OCI-LY7 (cell line): ENCODE measurements around the gene STAMBPL1. TPM values are rescaled to one million over a fixed set of nuclear protein-coding genes. Genes with fewer than 3 reads are reported as not detected.

Source experiments
- BruUV-seq: library from RNA; stranded (reverse); fragments of 400-500 nt; replicated peaks from 2 replicates; lab custom pipeline; 2021; lab: Mats Ljungman, UMichigan
- CTCF ChIA-PET: fragments of 300-600 bp; sonication (Branson Sonifier 250); formaldehyde crosslinking; loops from one replicate; lab custom pipeline; 2022; ENCODE audit warnings: antibody characterized with exemption; ENCODE audit not compliant: unreplicated experiment; lab: Charles Lee
- POLR2A ChIA-PET: fragments of 300-600 bp; sonication (Branson Sonifier 250); formaldehyde crosslinking; loops from one replicate; lab custom pipeline; 2022; ENCODE audit warnings: antibody characterized with exemption; lab: Charles Lee
- DNase-seq: peaks from one replicate; pipeline ENCODE4 v3.0.0-alpha.2; 2015; ENCODE audit warnings: low spot score
- H2AFZ ChIP-seq: fragments of 200-600 bp; sonication (generic), shearing (Covaris generic); 2 replicates; pipeline ENCODE4 v1.6.1; 2014; ENCODE audit warnings: mild to moderate bottlenecking, antibody characterized with exemption, low read length, moderate library complexity
- H3K27ac ChIP-seq: fragments of 200-600 bp; sonication (generic); 2 replicates; pipeline ENCODE4 v1.5.1; 2014; ENCODE audit warnings: mixed run types, low read depth, mild to moderate bottlenecking, moderate library complexity, low read length, inconsistent platforms; ENCODE audit not compliant: poor library complexity, severe bottlenecking
- H3K36me3 ChIP-seq: fragments of 200-600 bp; sonication (generic); 2 replicates; pipeline ENCODE4 v1.6.1; 2014; ENCODE audit warnings: mild to moderate bottlenecking, antibody characterized with exemption, low read length, moderate library complexity, mixed read lengths; ENCODE audit not compliant: insufficient read depth
- H3K4me1 ChIP-seq: fragments of 200-600 bp; sonication (generic); 2 replicates; pipeline ENCODE4 v1.5.1; 2014; ENCODE audit warnings: mild to moderate bottlenecking, low read length; ENCODE audit not compliant: insufficient read depth, poor library complexity, severe bottlenecking
- H3K4me2 ChIP-seq: fragments of 200-600 bp; sonication (generic); 2 replicates; pipeline ENCODE4 v1.6.1; 2014; ENCODE audit warnings: mild to moderate bottlenecking, low read length
- H3K4me3 ChIP-seq: fragments of 200-600 bp; sonication (generic); 2 replicates; pipeline ENCODE4 v1.5.1; 2014; ENCODE audit warnings: mild to moderate bottlenecking, low read depth, low read length; ENCODE audit not compliant: poor library complexity, severe bottlenecking
- H3K79me2 ChIP-seq: fragments of 200-600 bp; sonication (generic); 2 replicates; pipeline ENCODE4 v1.6.1; 2016; ENCODE audit warnings: low read depth, mild to moderate bottlenecking, low read length, moderate library complexity, mixed read lengths; ENCODE audit not compliant: insufficient read depth
- H3K9me2 ChIP-seq: fragments of 200-600 bp; sonication (generic); 2 replicates; pipeline ENCODE4 v1.6.1; 2016; ENCODE audit warnings: mild to moderate bottlenecking, low read length, mixed read lengths; ENCODE audit not compliant: insufficient read depth
- H3K9me3 ChIP-seq: fragments of 200-600 bp; sonication (generic); 2 replicates; pipeline ENCODE4 v1.6.1; 2014; ENCODE audit warnings: mild to moderate bottlenecking, mixed run types, low read length, mixed read lengths
- H4K20me1 ChIP-seq: fragments of 200-600 bp; sonication (generic); 2 replicates; pipeline ENCODE4 v1.6.1; 2014; ENCODE audit warnings: mild to moderate bottlenecking, antibody characterized with exemption, low read length, moderate library complexity, mixed read lengths; ENCODE audit not compliant: insufficient read depth
- EZH2phosphoT487 ChIP-seq: fragments of 200-600 bp; sonication (generic); IDR thresholded peaks from 2 replicates; pipeline ENCODE4 v1.6.1; 2018; ENCODE audit warnings: low read depth, borderline replicate concordance, mild to moderate bottlenecking, mixed run types, antibody characterized with exemption, low read length, moderate library complexity, mixed read lengths
- intact Hi-C: fragments of 100-400 bp; cut with micrococcal nuclease; formaldehyde crosslinking; loops from one replicate; pipeline ENCODE4 v1.10.0; 2022; ENCODE audit not compliant: unreplicated experiment
- total RNA-seq, 2 experiments: library from RNA; depleted of rRNA in 1 of 2; stranded (reverse); fragments of >200 nt in 1 of 2; shearing (Covaris generic) in 1 of 2; gene quantifications; 2 replicates each; pipeline ENCODE4 v1.2.3, GENCODE V29; 2014 to 2022
- TF ChIP-seq, protein P1 (sequence below): fragments of 200-600 bp; sonication (generic); conservative IDR thresholded peaks from 2 replicates; pipeline ENCODE4 v1.5.1; 2014; ENCODE audit warnings: mild to moderate bottlenecking, antibody characterized with exemption, low read length, moderate library complexity, mixed read lengths

STAMBPL1 gene
- total RNA-seq, 2 experiments from 2014 or later: 44.4 to 47.2 TPM

DNA sequence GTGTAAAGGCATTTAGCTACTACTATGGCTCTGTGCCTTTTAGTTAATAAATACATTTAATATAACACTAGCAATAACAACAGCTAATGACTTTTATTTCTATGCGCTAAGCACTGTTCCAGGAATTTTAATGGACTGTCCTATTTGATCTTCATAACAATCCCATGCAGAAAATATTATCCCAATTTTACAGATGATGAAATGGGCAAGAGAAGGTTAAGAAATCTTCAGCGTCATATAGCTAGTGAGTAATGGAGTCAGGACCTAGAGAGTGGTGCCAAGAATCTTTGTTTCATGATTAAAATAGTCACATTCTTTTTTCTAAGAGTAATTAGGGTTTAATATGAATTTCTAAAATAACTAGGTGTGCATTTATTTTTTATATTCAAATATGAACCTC is 40.2 kb downstream of the STAMBPL1 start:
- DNase-seq: no peak
- intact Hi-C loops: no loop called here
- Histone ChIP-seq H3K4me3 (no peak overlapping the region), H3K79me2 (no peaks in the 10 kb centered on the region), H3K4me1 (no peaks in the 10 kb centered on the region), H4K20me1 (no peaks in the 10 kb centered on the region), H3K36me3 (peaks cover 88% of the 10 kb centered on the region), H2AFZ (no peak overlapping the region), H3K27ac (no peak overlapping the region), H3K4me2 (no peak overlapping the region), H3K9me3 (no peaks in the 10 kb centered on the region), H3K9me2 (no peaks in the 10 kb centered on the region)
- BruUV-seq: no TSS peak
- no peak for TF ChIP-seq EZH2phosphoT487
- TF ChIP-seq, protein P1, sequence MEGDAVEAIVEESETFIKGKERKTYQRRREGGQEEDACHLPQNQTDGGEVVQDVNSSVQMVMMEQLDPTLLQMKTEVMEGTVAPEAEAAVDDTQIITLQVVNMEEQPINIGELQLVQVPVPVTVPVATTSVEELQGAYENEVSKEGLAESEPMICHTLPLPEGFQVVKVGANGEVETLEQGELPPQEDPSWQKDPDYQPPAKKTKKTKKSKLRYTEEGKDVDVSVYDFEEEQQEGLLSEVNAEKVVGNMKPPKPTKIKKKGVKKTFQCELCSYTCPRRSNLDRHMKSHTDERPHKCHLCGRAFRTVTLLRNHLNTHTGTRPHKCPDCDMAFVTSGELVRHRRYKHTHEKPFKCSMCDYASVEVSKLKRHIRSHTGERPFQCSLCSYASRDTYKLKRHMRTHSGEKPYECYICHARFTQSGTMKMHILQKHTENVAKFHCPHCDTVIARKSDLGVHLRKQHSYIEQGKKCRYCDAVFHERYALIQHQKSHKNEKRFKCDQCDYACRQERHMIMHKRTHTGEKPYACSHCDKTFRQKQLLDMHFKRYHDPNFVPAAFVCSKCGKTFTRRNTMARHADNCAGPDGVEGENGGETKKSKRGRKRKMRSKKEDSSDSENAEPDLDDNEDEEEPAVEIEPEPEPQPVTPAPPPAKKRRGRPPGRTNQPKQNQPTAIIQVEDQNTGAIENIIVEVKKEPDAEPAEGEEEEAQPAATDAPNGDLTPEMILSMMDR: no peak
- ChIA-PET POLR2A (interaction anchor here (1.2 to 1.5 kb wide), 3 partner anchors 10 to 1115 kb away, joined by 3 read pairs; no protein-coding TSS in a partner anchor), CTCF (no interaction called here)

DNA sequence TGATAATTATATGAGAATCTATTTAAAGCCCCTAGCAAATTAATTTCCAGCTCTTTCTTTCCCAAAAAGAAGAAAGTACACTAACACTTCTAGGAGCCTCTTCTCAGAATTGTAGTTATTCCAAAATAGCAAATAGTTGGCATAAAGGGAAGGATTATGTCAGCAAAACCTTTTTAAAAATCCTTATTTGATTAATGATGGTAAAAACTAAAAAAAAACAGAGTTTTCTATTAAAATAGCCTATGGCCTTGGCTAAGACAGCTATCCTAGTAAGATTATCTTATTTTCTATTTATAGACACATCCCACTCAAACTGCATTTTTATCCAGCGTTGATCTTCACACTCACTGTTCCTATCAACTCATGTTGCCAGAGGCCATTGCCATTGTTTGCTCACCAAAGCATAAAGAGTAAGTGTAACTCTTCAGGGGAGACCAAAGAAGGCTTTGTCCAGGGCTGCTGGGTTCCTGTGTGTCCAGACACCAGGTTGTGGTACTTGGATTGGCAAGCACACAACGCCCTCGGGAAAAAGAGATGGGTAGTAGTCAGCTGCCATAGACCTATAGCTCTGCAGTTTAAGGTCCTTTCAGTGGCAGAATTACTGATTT is 41.0 kb downstream of the STAMBPL1 start:
- Histone ChIP-seq H3K36me3 (peaks cover 91% of the 10 kb centered on the region), H3K4me1 (no peaks in the 10 kb centered on the region), H3K27ac (no peak overlapping the region), H4K20me1 (no peaks in the 10 kb centered on the region), H3K79me2 (no peaks in the 10 kb centered on the region), H3K4me2 (no peak overlapping the region), H3K9me3 (no peaks in the 10 kb centered on the region), H3K9me2 (no peaks in the 10 kb centered on the region), H2AFZ (no peak overlapping the region), H3K4me3 (no peak overlapping the region)
- no TSS peak for BruUV-seq
- ChIA-PET POLR2A (interaction anchor here (0.6 to 1.5 kb wide), 3 partner anchors 11 to 111 kb away, joined by 3 read pairs; no protein-coding TSS in a partner anchor), CTCF (no interaction called here)
- TF ChIP-seq, protein P1: no peak
- no peak for TF ChIP-seq EZH2phosphoT487
- intact Hi-C loops: no loop called here
- DNase-seq: no peak

DNA sequence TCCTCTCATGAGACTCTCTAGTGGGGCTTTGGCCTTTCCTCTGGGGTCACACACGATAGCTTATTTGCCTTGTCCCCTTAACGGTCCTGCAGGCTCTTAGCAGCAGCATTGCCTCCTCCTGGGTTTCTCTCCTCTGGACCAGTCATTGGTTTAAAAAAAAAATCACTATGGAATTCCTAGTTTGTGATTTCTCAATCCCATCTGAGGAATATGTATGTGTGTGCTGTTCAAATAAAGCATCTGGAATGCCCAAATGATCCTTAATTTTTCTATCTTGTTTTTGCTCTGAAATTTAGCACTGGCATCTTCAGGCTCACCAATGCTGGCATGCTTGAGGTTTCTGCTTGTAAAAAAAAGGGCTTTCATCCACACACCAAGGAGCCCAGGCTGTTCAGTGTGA is 42.0 kb downstream of the STAMBPL1 start:
- Histone ChIP-seq H3K79me2 (no peaks in the 10 kb centered on the region), H3K36me3 (peaks cover 91% of the 10 kb centered on the region), H3K9me3 (no peaks in the 10 kb centered on the region), H3K9me2 (no peaks in the 10 kb centered on the region), H4K20me1 (no peaks in the 10 kb centered on the region), H3K4me1 (no peaks in the 10 kb centered on the region), H3K27ac (no peak overlapping the region), H3K4me3 (no peak overlapping the region), H3K4me2 (no peak overlapping the region), H2AFZ (no peak overlapping the region)
- CTCF ChIA-PET: no interaction called here
- intact Hi-C loops: no loop called here
- POLR2A ChIA-PET: no interaction called here
- BruUV-seq: no TSS peak
- DNase-seq: no peak
- TF ChIP-seq, protein P1: no peak
- TF ChIP-seq EZH2phosphoT487: no peak
